Measurements from ENCODE around the gene OLFML2B.

Gene OLFML2B

GRCh38 chr1:162003830-162004215 lies 19.8 kb downstream of the OLFML2B start:
- DNase-seq: no peak

GRCh38 chr1:162003061-162003829 lies 20.4 kb downstream of the OLFML2B start:
- no peak for DNase-seq

GRCh38 chr1:162000053-162000420 lies 23.6 kb downstream of the OLFML2B start:
- DNase-seq: no peak

GRCh38 chr1:161999301-162000052 lies 24.2 kb downstream of the OLFML2B start:
- DNase-seq: no peak

- no peak for DNase-seq
Measured at GRCh38 chr1:161998811-161999210, 24.9 kb downstream of the OLFML2B start.

GRCh38 chr1:161997152-161997551 lies 26.5 kb downstream of the OLFML2B start:
- DNase-seq: no peak

- no peak for DNase-seq
Measured at GRCh38 chr1:161994175-161994668, 29.4 kb downstream of the OLFML2B start.

- no peak for DNase-seq
Measured at GRCh38 chr1:161993576-161993975, 30.1 kb downstream of the OLFML2B start.

- DNase-seq: no peak
Measured at GRCh38 chr1:161989786-161990185, 33.9 kb downstream of the OLFML2B start.

- no peak for DNase-seq
Measured at GRCh38 chr1:161989108-161989507, 34.6 kb downstream of the OLFML2B start.

- DNase-seq: no peak
Measured at GRCh38 chr1:161988413-161988812, 35.3 kb downstream of the OLFML2B start.

GRCh38 chr1:161987872-161988271 lies 35.8 kb downstream of the OLFML2B start:
- no peak for DNase-seq

- no peak for DNase-seq
Measured at GRCh38 chr1:161987303-161987702, 36.4 kb downstream of the OLFML2B start.

GRCh38 chr1:161986328-161986727 lies 37.3 kb downstream of the OLFML2B start:
- no peak for DNase-seq

GRCh38 chr1:161985301-161985822 lies 38.3 kb downstream of the OLFML2B start:
- DNase-seq: no peak

- DNase-seq: no peak
Measured at GRCh38 chr1:161983725-161984124, 39.9 kb downstream of the OLFML2B start.

GRCh38 chr1:161982917-161983316 lies 40.8 kb downstream of the OLFML2B start:
- no peak for DNase-seq

GRCh38 chr1:161982507-161982895 lies 41.2 kb downstream of the OLFML2B start:
- DNase-seq: no peak

- no peak for DNase-seq
Measured at GRCh38 chr1:161981735-161982506, 41.7 kb downstream of the OLFML2B start.

GRCh38 chr1:161981126-161981525 lies 42.5 kb downstream of the OLFML2B start:
- DNase-seq: no peak

- DNase-seq: no peak
Measured at GRCh38 chr1:161978011-161978790, 45.5 kb downstream of the OLFML2B start.

Measured in activated effector memory CD4-positive, alpha-beta T cell treated with anti-CD3 and anti-CD28 coated beads, Interleukin-2, amount 50 U/mL, for 16 hours (primary cell).